GM04504 (cell line): ENCODE measurements around the gene ECM1.

Experiments used
- DNase-seq: peaks from one replicate; pipeline ENCODE4 v3.0.0-alpha.2; 2012; ENCODE audit warnings: low read depth

Gene ECM1

DNA sequence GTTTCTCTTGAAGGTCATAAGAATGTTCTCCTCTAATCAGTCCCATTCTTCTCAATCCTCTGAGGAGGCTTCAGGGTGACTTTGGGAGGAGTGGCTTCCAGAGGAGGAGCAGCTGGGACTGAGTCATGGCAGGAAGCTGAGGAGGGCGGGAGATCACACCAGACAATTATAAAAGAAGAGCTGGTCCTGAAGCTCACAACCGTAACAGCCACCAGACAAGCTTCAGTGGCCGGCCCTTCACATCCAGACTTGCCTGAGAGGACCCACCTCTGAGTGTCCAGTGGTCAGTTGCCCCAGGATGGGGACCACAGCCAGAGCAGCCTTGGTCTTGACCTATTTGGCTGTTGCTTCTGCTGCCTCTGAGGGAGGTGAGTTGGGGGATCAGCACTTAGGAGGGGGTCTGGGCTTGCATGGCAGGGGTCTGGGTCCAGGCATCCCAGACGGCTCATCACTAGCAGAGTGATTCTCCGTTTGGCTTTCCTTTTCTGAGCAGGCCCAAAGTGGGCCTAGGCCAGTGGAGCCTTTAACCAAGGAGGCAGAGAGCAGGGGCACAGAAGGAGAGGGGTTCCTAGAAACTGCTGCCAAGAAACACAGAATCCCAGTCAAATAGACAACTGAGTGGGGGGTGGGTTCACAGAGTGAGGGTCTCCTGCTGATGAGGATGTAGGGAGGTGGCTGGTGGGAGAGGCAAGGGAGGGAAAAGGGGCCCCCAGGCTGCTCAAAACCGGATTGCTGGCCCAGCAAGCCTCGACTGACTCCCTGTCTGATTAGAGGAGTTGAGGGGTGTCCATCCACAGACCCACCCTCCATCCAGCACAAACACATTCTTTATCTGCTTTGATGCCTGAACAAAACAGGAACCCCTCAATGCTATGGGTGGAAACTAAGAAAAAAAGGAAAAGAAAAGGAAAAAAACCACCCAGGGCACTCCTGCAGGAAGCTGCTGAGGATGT lies at the start of gene ECM1:
Gene ECM1 (plus strand): TSS at position 198 of the 953 bp plus-strand sequence. CDS start 101 bp downstream, at position 299.
- no peak for DNase-seq

DNA sequence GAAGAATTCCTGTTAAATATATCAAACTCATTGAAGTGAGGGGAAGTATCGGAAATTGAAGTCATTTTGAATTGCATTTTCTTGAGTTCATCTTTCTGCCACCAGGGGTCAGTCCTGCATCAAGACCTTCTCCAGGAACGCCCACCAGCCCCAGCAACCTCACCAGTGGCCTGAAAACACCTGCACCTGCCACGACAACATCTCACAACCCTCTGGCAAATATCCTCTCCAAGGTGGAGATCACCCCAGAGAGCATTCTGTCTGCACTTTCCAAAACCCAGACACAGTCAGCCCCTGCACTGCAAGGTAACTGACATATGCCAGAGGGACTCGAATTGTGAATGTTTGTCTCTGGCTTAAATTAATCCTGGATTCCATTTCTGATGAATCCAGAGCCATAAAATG lies 43.5 kb upstream of the ECM1 start:
- peak; percentile 18 for DNase-seq

- DNase-seq, result no peak
Measured at GRCh38 chr1:150466964-150467363, 40.9 kb upstream of the ECM1 start.

GRCh38 chr1:150469291-150469690 lies 38.6 kb upstream of the ECM1 start:
- no peak for DNase-seq

DNA sequence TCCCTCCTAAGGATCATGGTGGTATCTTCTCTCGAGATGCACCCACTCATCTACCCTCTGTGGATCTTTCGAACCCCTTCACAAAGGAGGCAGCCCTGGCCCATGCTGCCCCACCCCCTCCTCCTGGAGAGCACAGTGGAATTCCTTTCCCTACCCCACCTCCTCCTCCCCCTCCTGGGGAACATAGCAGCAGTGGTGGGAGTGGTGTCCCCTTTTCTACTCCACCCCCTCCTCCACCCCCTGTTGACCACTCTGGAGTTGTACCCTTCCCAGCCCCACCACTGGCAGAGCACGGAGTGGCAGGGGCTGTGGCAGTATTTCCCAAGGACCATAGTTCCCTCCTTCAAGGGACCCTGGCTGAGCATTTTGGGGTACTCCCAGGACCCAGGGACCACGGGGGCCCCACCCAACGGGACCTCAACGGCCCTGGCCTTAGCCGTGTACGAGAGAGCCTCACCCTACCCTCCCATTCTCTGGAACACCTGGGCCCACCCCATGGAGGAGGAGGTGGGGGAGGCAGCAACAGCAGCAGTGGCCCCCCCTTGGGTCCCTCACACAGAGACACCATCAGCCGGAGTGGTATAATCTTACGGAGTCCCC lies 35.2 kb upstream of the ECM1 start:
- DNase-seq, result no peak

DNA sequence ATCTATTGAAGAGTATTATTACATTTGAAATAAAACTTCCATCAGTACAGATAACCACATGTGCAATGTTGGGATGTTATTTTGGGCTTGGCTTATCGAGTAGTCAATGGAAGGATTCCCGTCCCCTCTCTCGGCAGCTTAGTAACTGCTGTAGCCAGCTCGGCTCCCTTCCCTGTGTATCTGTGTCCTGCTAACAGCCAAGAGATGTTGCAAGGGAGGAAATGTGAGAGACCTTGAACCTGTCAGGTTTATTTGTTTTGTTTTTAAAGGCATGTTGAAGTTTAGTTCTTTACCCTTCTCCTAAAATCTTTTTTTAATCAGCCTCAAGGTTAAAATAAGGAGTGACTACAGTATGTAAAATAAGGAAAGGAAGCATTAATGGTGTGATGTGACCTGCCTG lies 34.2 kb upstream of the ECM1 start:
- no peak for DNase-seq

DNA sequence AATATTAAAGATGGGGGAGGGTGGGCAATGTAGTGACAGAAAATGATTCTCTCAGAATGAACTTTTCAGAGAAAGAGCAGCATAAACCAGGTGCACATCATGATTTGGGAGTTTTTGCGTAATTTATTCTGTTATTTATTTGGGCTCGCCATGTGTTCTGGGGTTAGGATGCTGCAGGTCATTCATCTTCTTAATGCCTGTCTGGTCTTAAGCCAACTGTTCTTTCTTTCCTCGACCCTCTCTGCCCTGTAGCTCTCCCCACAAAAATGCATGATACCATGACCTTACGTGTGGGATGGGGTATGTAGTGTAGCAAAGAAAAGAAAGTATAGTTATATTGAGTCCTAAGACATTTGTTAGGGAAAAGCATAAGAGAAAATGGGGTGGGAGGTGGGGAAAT lies 33.0 kb upstream of the ECM1 start:
- DNase-seq, result no peak

DNA sequence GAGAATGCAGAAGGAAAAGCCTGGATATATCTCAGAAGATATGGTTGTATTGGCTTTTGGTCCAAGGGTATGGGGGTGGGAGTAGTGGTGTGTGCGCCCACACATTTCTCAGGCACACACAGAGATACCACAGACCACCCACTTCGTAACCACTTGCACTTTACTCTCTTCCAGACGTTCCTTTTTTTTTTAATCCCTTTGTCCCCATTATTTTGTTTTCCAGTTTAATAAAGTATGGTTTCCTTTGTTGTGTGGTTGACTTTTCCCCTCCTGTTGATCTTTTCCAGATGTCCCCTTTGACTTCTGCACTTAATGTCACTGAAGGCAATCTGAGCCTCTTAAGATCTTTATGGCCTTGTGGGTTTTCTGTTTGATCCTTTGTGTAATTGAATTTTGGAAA lies 31.2 kb upstream of the ECM1 start:
- no peak for DNase-seq

DNA sequence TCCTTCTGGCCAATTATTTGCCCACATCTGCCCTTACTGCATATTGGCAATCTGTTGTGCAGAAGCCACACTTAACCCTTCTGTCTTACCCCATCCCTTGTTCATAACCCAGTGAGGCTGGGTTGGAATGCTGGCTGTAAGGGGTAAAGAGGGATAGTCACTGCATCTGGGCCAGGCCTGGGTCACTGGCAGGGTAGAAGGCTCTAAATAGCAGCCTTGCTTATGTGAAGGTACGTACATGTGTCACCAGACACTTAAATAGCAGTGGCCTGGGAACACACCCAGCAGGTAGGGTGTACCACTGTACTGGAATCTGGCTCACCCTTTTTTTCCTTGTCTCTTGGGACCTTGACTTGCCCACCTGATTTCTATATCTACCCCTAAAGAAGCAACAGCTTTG lies 30.6 kb upstream of the ECM1 start:
- DNase-seq, result no peak

DNA sequence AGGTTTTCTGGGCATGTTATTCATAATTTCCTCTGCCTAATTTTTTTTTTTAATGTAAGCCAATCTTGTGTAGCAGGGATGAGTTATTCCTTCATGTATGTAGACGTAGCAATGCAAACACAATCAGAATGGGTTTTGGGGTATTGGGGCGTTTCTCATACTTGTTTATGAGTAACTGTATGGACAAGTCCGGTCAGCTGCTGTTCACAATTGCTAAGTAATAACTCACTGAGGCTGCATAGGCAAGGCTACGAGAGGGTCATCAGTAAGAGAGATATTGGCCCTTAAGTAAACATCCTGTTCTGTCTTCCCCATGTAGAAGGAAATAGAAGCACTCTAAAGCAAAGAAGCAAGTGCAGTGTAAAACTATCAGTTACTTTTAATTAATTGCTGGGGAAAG lies 30.2 kb upstream of the ECM1 start:
- DNase-seq, result no peak

- DNase-seq, result no peak
Measured at GRCh38 chr1:150479370-150479769, 28.5 kb upstream of the ECM1 start.

- DNase-seq, result no peak
Measured at GRCh38 chr1:150479927-150480352, 28.0 kb upstream of the ECM1 start.

DNA sequence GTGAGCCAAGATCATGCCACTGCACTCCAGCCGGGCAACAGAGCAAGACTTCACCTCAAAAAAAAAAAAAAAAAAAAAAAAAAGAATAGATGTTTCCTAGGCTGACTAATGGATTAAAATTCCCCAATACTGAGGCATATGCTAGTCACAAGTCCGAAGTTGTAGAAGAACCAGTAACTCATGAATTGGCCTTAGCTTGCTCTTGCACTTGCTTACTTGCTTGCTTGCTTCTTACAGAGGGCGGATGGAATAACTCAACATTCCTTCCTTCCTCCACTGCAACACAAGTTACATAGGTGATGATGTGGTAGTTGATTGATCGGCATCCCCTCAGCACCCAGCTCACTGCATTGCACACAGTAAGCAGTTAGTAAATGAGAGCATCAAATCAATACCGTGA lies 23.5 kb upstream of the ECM1 start:
- DNase-seq, result no peak

- peak; percentile 25 for DNase-seq
Measured at GRCh38 chr1:150484861-150485260, 23.0 kb upstream of the ECM1 start.

GRCh38 chr1:150486966-150487762 lies 20.7 kb upstream of the ECM1 start, which contains the start of gene TARS2:
TARS2 (plus strand) TSS chr1:150487419; CDS start chr1:150487451, 32 bp downstream.
- DNase-seq, result peak; percentile 97

GRCh38 chr1:150487763-150488115 lies 20.2 kb upstream of the ECM1 start:
- no peak for DNase-seq

- DNase-seq, result no peak
Measured at GRCh38 chr1:150493175-150493574, 14.7 kb upstream of the ECM1 start.

GRCh38 chr1:150498342-150498741 lies 9.6 kb upstream of the ECM1 start:
- DNase-seq, result no peak

- DNase-seq, result no peak
Measured at GRCh38 chr1:150505431-150505830, 2.5 kb upstream of the ECM1 start.

DNA sequence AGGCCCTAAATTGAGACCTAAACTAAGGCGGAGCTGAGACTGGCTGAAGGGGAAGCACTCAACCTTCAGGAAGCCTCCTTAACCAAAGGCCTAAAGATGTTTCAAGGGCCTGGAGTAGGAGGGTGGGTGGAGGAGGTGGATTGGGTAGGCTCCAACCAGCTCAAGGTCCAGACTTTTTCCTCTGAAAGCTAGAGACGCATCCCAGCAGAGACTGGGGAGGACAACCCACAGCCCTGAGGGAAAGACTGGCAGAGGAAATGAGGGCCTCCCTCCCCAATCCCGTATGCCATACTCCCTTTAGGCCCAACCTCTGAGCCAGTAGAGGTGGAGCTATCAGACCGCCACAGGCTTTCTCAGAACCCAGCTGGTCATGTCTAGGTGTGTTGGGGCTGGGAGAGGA lies 1.1 kb downstream of the ECM1 start:
- DNase-seq, result no peak

DNA sequence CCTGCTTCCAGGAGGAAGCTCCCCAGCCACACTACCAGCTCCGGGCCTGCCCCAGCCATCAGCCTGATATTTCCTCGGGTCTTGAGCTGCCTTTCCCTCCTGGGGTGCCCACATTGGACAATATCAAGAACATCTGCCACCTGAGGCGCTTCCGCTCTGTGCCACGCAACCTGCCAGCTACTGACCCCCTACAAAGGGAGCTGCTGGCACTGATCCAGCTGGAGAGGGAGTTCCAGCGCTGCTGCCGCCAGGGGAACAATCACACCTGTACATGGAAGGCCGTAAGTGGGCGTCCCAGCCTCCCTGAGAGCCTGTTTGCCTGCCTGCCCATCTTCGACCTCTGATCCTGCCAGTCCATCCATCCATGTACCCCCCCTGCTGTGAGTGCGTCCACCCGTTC lies 3.6 kb downstream of the ECM1 start:
- no peak for DNase-seq

DNA sequence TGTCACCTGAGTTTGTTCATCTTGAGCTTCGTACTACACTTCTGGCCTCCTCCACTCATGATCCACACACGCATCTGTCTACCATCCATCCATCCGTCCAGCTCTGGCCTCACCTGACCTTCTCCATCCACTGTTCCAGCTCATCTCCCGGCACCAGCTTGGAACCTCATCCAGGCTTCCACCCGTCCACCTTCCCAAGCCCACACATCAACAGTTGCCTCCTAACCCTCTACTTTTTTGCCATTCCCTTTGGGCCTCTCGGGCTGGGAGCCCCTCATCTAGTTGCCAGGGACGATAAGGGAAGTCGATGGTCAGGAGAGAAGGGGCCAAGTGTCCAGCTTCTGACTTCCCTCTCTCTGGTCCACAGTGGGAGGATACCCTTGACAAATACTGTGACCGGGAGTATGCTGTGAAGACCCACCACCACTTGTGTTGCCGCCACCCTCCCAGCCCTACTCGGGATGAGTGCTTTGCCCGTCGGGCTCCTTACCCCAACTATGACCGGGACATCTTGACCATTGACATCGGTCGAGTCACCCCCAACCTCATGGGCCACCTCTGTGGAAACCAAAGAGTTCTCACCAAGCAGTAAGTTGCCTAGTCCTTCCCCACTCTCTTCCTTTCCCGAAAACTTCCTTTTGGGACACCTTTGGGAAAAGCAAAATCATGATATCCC lies 4.2 kb downstream of the ECM1 start:
- DNase-seq, result no peak
